Neural progenitor cell (in vitro differentiated cells): Measurements from ENCODE around the gene NDUFB5. TPM values are rescaled to one million over a fixed set of nuclear protein-coding genes. Genes with fewer than 3 reads are reported as not detected.
A peak's percentile ranks its signal among the peaks of the same experiment; 100 is the strongest.

Source experiments
- DNase-seq: peaks from one replicate; pipeline ENCODE4 v3.0.0-alpha.2; 2016; ENCODE audit warnings: low spot score
- H2AFZ ChIP-seq: fragments of 200-600 bp; sonication (generic); replicated peaks from 2 replicates; pipeline ENCODE4 v1.6.1; 2016; ENCODE audit warnings: antibody characterized with exemption
- H3F3A ChIP-seq: fragments of 200-600 bp; sonication (generic); 2 replicates; pipeline ENCODE4 v1.6.1; 2016; ENCODE audit warnings: antibody characterized with exemption, low read depth
- H3K27ac ChIP-seq: fragments of 200-600 bp; sonication (generic); 2 replicates; pipeline ENCODE4 v1.5.1; 2016; ENCODE audit warnings: mild to moderate bottlenecking
- H3K27me3 ChIP-seq: fragments of 200-600 bp; sonication (generic); 2 replicates; pipeline ENCODE4 v1.6.1; 2016; ENCODE audit warnings: mild to moderate bottlenecking, moderate library complexity
- H3K36me3 ChIP-seq: fragments of 200-600 bp; sonication (generic); 2 replicates; pipeline ENCODE4 v1.5.1; 2016
- H3K4me1 ChIP-seq: fragments of 200-600 bp; sonication (generic); 2 replicates; pipeline ENCODE4 v1.6.1; 2016; ENCODE audit warnings: mixed run types
- H3K4me2 ChIP-seq: fragments of 200-600 bp; sonication (generic); 2 replicates; pipeline ENCODE4 v1.6.1; 2016
- H3K4me3 ChIP-seq: fragments of 200-600 bp; sonication (generic); 2 replicates; pipeline ENCODE4 v1.5.1; 2016
- H3K79me2 ChIP-seq: fragments of 200-600 bp; sonication (generic); 2 replicates; pipeline ENCODE4 v1.6.1; 2016; ENCODE audit warnings: low read depth
- H3K9ac ChIP-seq: fragments of 200-600 bp; sonication (generic); 2 replicates; pipeline ENCODE4 v1.6.1; 2016
- H3K9me3 ChIP-seq: fragments of 200-600 bp; sonication (generic); 2 replicates; pipeline ENCODE4 v1.5.1; 2016; ENCODE audit warnings: low read depth
- H4K20me1 ChIP-seq: fragments of 200-600 bp; sonication (generic); 2 replicates; pipeline ENCODE4 v1.6.1; 2016; ENCODE audit warnings: low read depth
- H3K27ac Mint-ChIP-seq: 3 replicates; pipeline ENCODE4 v1.8.0; 2021; ENCODE audit warnings: mixed read lengths
- H3K27me3 Mint-ChIP-seq: 2 replicates; pipeline ENCODE4 v1.8.0; 2022; ENCODE audit warnings: low read depth, mild to moderate bottlenecking, inconsistent platforms, moderate library complexity, mixed read lengths; ENCODE audit not compliant: insufficient read depth
- H3K36me3 Mint-ChIP-seq: 3 replicates; pipeline ENCODE4 v1.8.0; 2021; ENCODE audit warnings: mixed read lengths
- H3K4me1 Mint-ChIP-seq: 3 replicates; pipeline ENCODE4 v1.8.0; 2021; ENCODE audit warnings: mixed read lengths
- H3K4me3 Mint-ChIP-seq: 3 replicates; pipeline ENCODE4 v1.8.0; 2021; ENCODE audit warnings: mild to moderate bottlenecking, moderate library complexity, mixed read lengths
- H3K9me3 Mint-ChIP-seq: 3 replicates; pipeline ENCODE4 v1.8.0; 2020; ENCODE audit warnings: mixed read lengths
- CTCF ChIP-seq: fragments of 200-600 bp; sonication (generic); IDR thresholded peaks from 2 replicates; pipeline ENCODE4 v1.5.1; 2017; ENCODE audit warnings: antibody characterized with exemption, mild to moderate bottlenecking
- EZH2 ChIP-seq: fragments of 200-600 bp; sonication (generic); IDR thresholded peaks from 2 replicates; pipeline ENCODE4 v1.6.1; 2017; ENCODE audit warnings: antibody characterized with exemption, mild to moderate bottlenecking, moderate library complexity
- EZH2phosphoT487 ChIP-seq: fragments of 200-600 bp; sonication (generic); IDR thresholded peaks from 2 replicates; pipeline ENCODE4 v1.6.1; 2017; ENCODE audit warnings: antibody characterized with exemption
- total RNA-seq: library from RNA; depleted of rRNA; stranded (reverse); fragments of >200 nt; gene quantifications from 2 replicates; pipeline ENCODE4 v1.2.3, GENCODE V29; 2015; ENCODE audit warnings: low replicate concordance

NDUFB5 gene
- total RNA-seq, 1 donor from 2014 or later = 193 TPM

GRCh38 chr3:179661777-179662176, 57.2 kb downstream of the NDUFB5 start:
- Mint-ChIP-seq H3K36me3 (peaks cover 15% of the 10 kb centered on the region), H3K9me3 (no peaks in the 10 kb centered on the region), H3K4me3 (no peak overlapping the region), H3K27me3 (peaks cover 2% of the 10 kb centered on the region), H3K4me1 (peaks cover 45% of the 10 kb centered on the region), H3K27ac (no peak overlapping the region)
- H3K27me3 ChIP-seq = no peaks in the 10 kb centered on the region
- H3K4me3 ChIP-seq = no peak overlapping the region
- no peak for TF ChIP-seq CTCF
- TF ChIP-seq EZH2phosphoT487 = no peak
- no peak for TF ChIP-seq EZH2
- H3K9ac ChIP-seq = no peak overlapping the region
- peak overlapping the region; percentile 17 for H3K4me2 ChIP-seq
- peaks cover 90% of the 10 kb centered on the region for H4K20me1 ChIP-seq
- H3K4me1 ChIP-seq = peaks cover 36% of the 10 kb centered on the region
- no peak overlapping the region for H3K27ac ChIP-seq
- H3K79me2 ChIP-seq = peaks cover 99% of the 10 kb centered on the region
- no peaks in the 10 kb centered on the region for H3K9me3 ChIP-seq
- no peaks in the 10 kb centered on the region for H3K36me3 ChIP-seq
- DNase-seq = no peak
- no peak overlapping the region for H2AFZ ChIP-seq
- H3F3A ChIP-seq = peaks cover 18% of the 10 kb centered on the region

- Mint-ChIP-seq H3K36me3 (peaks cover 12% of the 10 kb centered on the region), H3K27ac (peak overlapping the region; percentile 4), H3K9me3 (no peaks in the 10 kb centered on the region), H3K27me3 (peaks cover 2% of the 10 kb centered on the region), H3K4me3 (no peak overlapping the region), H3K4me1 (peaks cover 48% of the 10 kb centered on the region)
- H3K4me2 ChIP-seq = no peak overlapping the region
- peaks cover 21% of the 10 kb centered on the region for H3F3A ChIP-seq
- peaks cover 96% of the 10 kb centered on the region for H4K20me1 ChIP-seq
- no peak for TF ChIP-seq CTCF
- no peak for TF ChIP-seq EZH2phosphoT487
- no peak for TF ChIP-seq EZH2
- peaks cover 99% of the 10 kb centered on the region for H3K79me2 ChIP-seq
- DNase-seq = no peak
- H2AFZ ChIP-seq = no peak overlapping the region
- H3K9me3 ChIP-seq = no peaks in the 10 kb centered on the region
- H3K4me3 ChIP-seq = no peak overlapping the region
- H3K36me3 ChIP-seq = no peaks in the 10 kb centered on the region
- peaks cover 38% of the 10 kb centered on the region for H3K4me1 ChIP-seq
- no peak overlapping the region for H3K9ac ChIP-seq
- no peak overlapping the region for H3K27ac ChIP-seq
- no peaks in the 10 kb centered on the region for H3K27me3 ChIP-seq
Observed at GRCh38 chr3:179663093-179663492, 58.5 kb downstream of the NDUFB5 start.

GRCh38 chr3:179666030-179666429, 61.4 kb downstream of the NDUFB5 start:
- peaks cover 21% of the 10 kb centered on the region for H3F3A ChIP-seq
- TF ChIP-seq EZH2 (no peak), CTCF (no peak), EZH2phosphoT487 (no peak)
- no peaks in the 10 kb centered on the region for H3K9me3 ChIP-seq
- Mint-ChIP-seq H3K27me3 (no peaks in the 10 kb centered on the region), H3K4me1 (peaks cover 40% of the 10 kb centered on the region), H3K27ac (no peak overlapping the region), H3K9me3 (no peaks in the 10 kb centered on the region), H3K36me3 (peaks cover 19% of the 10 kb centered on the region), H3K4me3 (no peak overlapping the region)
- peak overlapping the region; percentile 52 for H3K4me2 ChIP-seq
- H3K4me3 ChIP-seq = no peak overlapping the region
- DNase-seq = no peak
- no peaks in the 10 kb centered on the region for H3K36me3 ChIP-seq
- peaks cover 38% of the 10 kb centered on the region for H3K4me1 ChIP-seq
- no peak overlapping the region for H2AFZ ChIP-seq
- no peak overlapping the region for H3K27ac ChIP-seq
- peaks cover 99% of the 10 kb centered on the region for H3K79me2 ChIP-seq
- no peaks in the 10 kb centered on the region for H3K27me3 ChIP-seq
- peaks cover 75% of the 10 kb centered on the region for H4K20me1 ChIP-seq
- H3K9ac ChIP-seq = no peak overlapping the region
